ENCODE measurements around the gene CAV1.

The CAV1 gene

GRCh38 chr7:116557066-116557585 lies 32.3 kb downstream of the CAV1 start:
- no peak for DNase-seq (ENCODE audit: low read depth in 2 of 2, low spot score in 1 of 2)

- DNase-seq (ENCODE audit: low read depth in 2 of 2, low spot score in 1 of 2), result no peak
Observed at GRCh38 chr7:116557901-116558300, 33.1 kb downstream of the CAV1 start.

GRCh38 chr7:116560021-116560970 lies 35.5 kb downstream of the CAV1 start:
- no peak for DNase-seq (ENCODE audit: low read depth in 2 of 2, low spot score in 1 of 2)

GRCh38 chr7:116561697-116562483 lies 37.1 kb downstream of the CAV1 start:
- no peak for DNase-seq (ENCODE audit: low read depth in 2 of 2, low spot score in 1 of 2)

GRCh38 chr7:116562529-116563121 lies 37.8 kb downstream of the CAV1 start:
- no peak for DNase-seq (ENCODE audit: low read depth in 2 of 2, low spot score in 1 of 2)

- no peak for DNase-seq (ENCODE audit: low read depth in 2 of 2, low spot score in 1 of 2)
Observed at GRCh38 chr7:116565981-116566380, 41.1 kb downstream of the CAV1 start.

GRCh38 chr7:116566666-116567065 lies 41.8 kb downstream of the CAV1 start:
- no peak for DNase-seq (ENCODE audit: low read depth in 2 of 2, low spot score in 1 of 2)

GRCh38 chr7:116569737-116570136 lies 44.9 kb downstream of the CAV1 start:
- no peak for DNase-seq (ENCODE audit: low read depth in 2 of 2, low spot score in 1 of 2)

GRCh38 chr7:116570306-116570705 lies 45.5 kb downstream of the CAV1 start:
- no peak for DNase-seq (ENCODE audit: low read depth in 2 of 2, low spot score in 1 of 2)

- no peak for DNase-seq (ENCODE audit: low read depth in 2 of 2, low spot score in 1 of 2)
Observed at GRCh38 chr7:116571037-116571436, 46.2 kb downstream of the CAV1 start.

- DNase-seq (ENCODE audit: low read depth in 2 of 2, low spot score in 1 of 2), result no peak
Observed at GRCh38 chr7:116571552-116571951, 46.7 kb downstream of the CAV1 start.

- no peak for DNase-seq (ENCODE audit: low read depth in 2 of 2, low spot score in 1 of 2)
Observed at GRCh38 chr7:116572036-116572435, 47.2 kb downstream of the CAV1 start.

GRCh38 chr7:116573541-116573940 lies 48.7 kb downstream of the CAV1 start:
- no peak for DNase-seq (ENCODE audit: low read depth in 2 of 2, low spot score in 1 of 2)

- DNase-seq (ENCODE audit: low read depth in 2 of 2, low spot score in 1 of 2), result no peak
Observed at GRCh38 chr7:116574025-116574822, 49.4 kb downstream of the CAV1 start.

- no peak for DNase-seq (ENCODE audit: low read depth in 2 of 2, low spot score in 1 of 2)
Observed at GRCh38 chr7:116575853-116576252, 51.0 kb downstream of the CAV1 start.

- DNase-seq (ENCODE audit: low read depth in 2 of 2, low spot score in 1 of 2), result no peak
Observed at GRCh38 chr7:116576350-116577319, 51.8 kb downstream of the CAV1 start.

- DNase-seq (ENCODE audit: low read depth in 2 of 2, low spot score in 1 of 2), result no peak
Observed at GRCh38 chr7:116577320-116577871, 52.6 kb downstream of the CAV1 start.

- DNase-seq (ENCODE audit: low read depth in 2 of 2, low spot score in 1 of 2), result no peak
Observed at GRCh38 chr7:116578526-116578925, 53.7 kb downstream of the CAV1 start.

GRCh38 chr7:116579322-116579721 lies 54.5 kb downstream of the CAV1 start:
- no peak for DNase-seq (ENCODE audit: low read depth in 2 of 2, low spot score in 1 of 2)

Data from stimulated activated CD8-positive, alpha-beta memory T cell treated with anti-CD3 and anti-CD28 coated beads, Interleukin-4, amount 100 ng/mL, for 1 hour (primary cell).